Natural killer cell (primary cell): ENCODE measurements around the gene POLA2. TPM values are rescaled to one million over a fixed set of nuclear protein-coding genes. Genes with fewer than 3 reads are reported as not detected.

Experiments
- total RNA-seq, 4 donors: library from RNA; stranded (reverse); fragments of 120-200 nt in 1 of 4; gene quantifications; one replicate each; pipeline versions ENCODE4 v1.2.3 to v1.2.4, GENCODE V29; 2013 to 2022

POLA2 gene
- total RNA-seq, 3 donors from 2014 or later (not counting 1 experiment from before 2014, with no cell fraction given) = 21.2 to 24.2 (median 22.7) TPM

Other genes with a start within 250 kb of the POLA2 start
- 10 to 100 TPM; 19.9 to 20.5 (median 20.2) TPM for gene ARL2, start 247.8 kb upstream of the POLA2 start, total RNA-seq
- gene SNX15, start 234.5 kb upstream of the POLA2 start, total RNA-seq = 10 to 100 TPM; 16.9 to 28.1 (median 27.1) TPM
- gene SAC3D1, start 220.8 kb upstream of the POLA2 start, total RNA-seq = 1 to 10 TPM; 2.0 to 3.5 (median 2.8) TPM
- gene NAALADL1, start 203.4 kb upstream of the POLA2 start, total RNA-seq = 10 to 100 TPM; 41.6 to 54.1 (median 46.0) TPM
- 1 to 10 TPM; 3.3 to 6.8 (median 3.8) TPM for gene CDCA5, start 177.9 kb upstream of the POLA2 start, total RNA-seq
- 10 to 100 TPM; 49.8 to 60.2 (median 50.8) TPM for gene ZFPL1, start 177.7 kb upstream of the POLA2 start, total RNA-seq
- gene VPS51, start 165.7 kb upstream of the POLA2 start, total RNA-seq = 100 to 1,000 TPM; 180 to 197 (median 184) TPM
- 10 to 100 TPM; 17.0 to 23.2 (median 18.6) TPM for gene TM7SF2, start 150.1 kb upstream of the POLA2 start, total RNA-seq
- 1 to 10 TPM; 5.6 to 6.8 (median 6.1) TPM for gene ZNHIT2, start 144.3 kb upstream of the POLA2 start, total RNA-seq
- gene FAU, start 139.8 kb upstream of the POLA2 start, total RNA-seq = 100 to 1,000 TPM; 724 to 977 (median 968) TPM
- 10 to 100 TPM; 36.8 to 37.5 (median 36.9) TPM for gene MRPL49, start 139.6 kb upstream of the POLA2 start, total RNA-seq
- gene SYVN1, start 127.4 kb upstream of the POLA2 start, total RNA-seq = 100 to 1,000 TPM in 1 of 3 donors, 10 to 100 TPM in 2; 72.9 to 109 (median 90.2) TPM
- not detected for gene SPDYC, start 91.7 kb upstream of the POLA2 start, total RNA-seq
- gene CAPN1, start 80.0 kb upstream of the POLA2 start, total RNA-seq = 100 to 1,000 TPM; 211 to 256 (median 229) TPM
- 1 to 10 TPM; 1.4 to 1.5 (median 1.5) TPM for gene CDC42EP2, start 52.9 kb downstream of the POLA2 start, total RNA-seq
- 100 to 1,000 TPM in 1 of 3 donors, 10 to 100 TPM in 2; 69.6 to 102 (median 89.1) TPM for gene DPF2, start 71.9 kb downstream of the POLA2 start, total RNA-seq
- 1 to 10 TPM in 2 of 3 donors, under 1 TPM in 1; 0.70 to 2.2 (median 1.2) TPM for gene TIGD3, start 92.8 kb downstream of the POLA2 start, total RNA-seq
- 10 to 100 TPM; 50.9 to 61.1 (median 61.0) TPM for gene SLC25A45, start 120.7 kb downstream of the POLA2 start, total RNA-seq
- 10 to 100 TPM; 45.6 to 58.4 (median 57.7) TPM for gene FRMD8, start 124.7 kb downstream of the POLA2 start, total RNA-seq
- 1,000 to 10,000 TPM; 1,031 to 1,768 (median 1,493) TPM for gene NEAT1, start 160.8 kb downstream of the POLA2 start, total RNA-seq
- over 10,000 TPM; 32,911 to 36,726 (median 33,502) TPM for gene MALAT1, start 237.1 kb downstream of the POLA2 start, total RNA-seq